DMS53 (cell line): ENCODE measurements around the gene OR5H1.
"Not testable (repeated sequence)": the region's sequence is repeated elsewhere in the genome, so short reads cannot be mapped to it uniquely, and the experiment has no call there.

Source experiments
- DNase-seq: peaks from one replicate; lab custom pipeline; 2025; lab: John Stamatoyannopoulos, UW

The OR5H1 gene

DNA sequence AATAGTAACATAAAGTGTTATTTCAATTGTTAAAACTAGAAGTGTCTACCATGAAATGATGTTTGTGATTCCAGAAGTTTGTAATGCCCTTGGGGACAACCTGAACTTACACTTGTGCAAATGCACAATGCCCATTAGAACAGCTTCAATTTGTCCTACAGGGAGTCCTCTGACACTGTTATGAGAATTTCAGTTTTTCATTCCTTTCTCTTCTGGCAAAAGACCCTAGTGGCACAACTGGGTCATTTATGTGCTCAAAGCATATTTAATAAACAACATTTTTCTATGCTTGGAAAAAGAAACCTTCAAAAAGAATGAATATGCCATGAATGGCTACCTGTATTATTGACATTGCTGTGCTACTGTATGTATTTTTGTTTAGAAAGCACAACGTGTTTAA, at the start of gene OR5H1:
TSS of gene OR5H1 (plus strand) at position 301 of the 400 bp plus-strand sequence. CDS start 1,977 bp downstream, outside the sequence.
- DNase-seq = no peak

DNA sequence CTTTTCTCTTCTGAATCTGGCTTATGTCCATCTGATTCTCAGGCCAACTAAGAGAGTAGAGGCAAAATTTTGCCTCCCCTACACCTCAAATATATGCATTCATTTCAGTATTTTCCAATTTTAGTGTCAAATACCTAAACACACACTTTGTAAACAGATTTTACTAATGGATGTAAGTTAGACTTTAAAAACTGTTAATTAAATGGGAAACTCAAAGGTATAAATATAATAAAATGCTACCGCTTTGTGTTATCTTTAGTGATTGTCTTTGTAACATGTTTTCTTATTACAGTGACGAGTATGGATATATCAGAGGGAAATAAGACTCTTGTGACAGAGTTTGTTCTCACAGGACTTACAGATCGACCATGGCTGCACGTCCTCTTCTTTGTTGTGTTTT, 43.6 kb upstream of the OR5H1 start, which contains the start of gene OR5AC2:
TSS of gene OR5AC2 (plus strand) at position 301 of the 400 bp plus-strand sequence. CDS start at position 301, 0 bp downstream.
- no peak for DNase-seq

DNA sequence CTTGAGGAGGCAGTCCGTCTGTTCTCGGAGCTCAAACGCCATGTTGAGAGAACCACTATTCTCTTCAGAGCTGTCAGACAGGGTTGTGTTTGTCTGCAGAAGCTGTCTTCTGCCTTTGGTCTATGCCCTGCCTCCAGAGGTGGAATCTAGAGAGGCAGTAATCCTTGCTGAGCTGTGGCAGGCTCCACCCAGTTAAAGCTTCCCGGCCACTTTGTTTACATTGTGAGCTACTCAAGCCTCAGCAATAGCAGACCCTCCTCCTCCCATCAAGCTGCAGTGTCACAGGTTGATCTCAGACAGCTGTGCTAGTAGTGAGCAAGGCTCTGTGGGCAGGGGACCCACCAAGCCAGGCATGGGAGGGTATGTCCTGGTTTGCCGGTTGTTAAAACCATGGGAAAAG, 34.6 kb upstream of the OR5H1 start:
- peak; percentile 84 for DNase-seq

GRCh38 chr3:98099848-98100247, 30.7 kb upstream of the OR5H1 start:
- DNase-seq = peak; percentile 36

- DNase-seq = no peak
Measured at GRCh38 chr3:98108162-98108561, 22.4 kb upstream of the OR5H1 start.

DNA sequence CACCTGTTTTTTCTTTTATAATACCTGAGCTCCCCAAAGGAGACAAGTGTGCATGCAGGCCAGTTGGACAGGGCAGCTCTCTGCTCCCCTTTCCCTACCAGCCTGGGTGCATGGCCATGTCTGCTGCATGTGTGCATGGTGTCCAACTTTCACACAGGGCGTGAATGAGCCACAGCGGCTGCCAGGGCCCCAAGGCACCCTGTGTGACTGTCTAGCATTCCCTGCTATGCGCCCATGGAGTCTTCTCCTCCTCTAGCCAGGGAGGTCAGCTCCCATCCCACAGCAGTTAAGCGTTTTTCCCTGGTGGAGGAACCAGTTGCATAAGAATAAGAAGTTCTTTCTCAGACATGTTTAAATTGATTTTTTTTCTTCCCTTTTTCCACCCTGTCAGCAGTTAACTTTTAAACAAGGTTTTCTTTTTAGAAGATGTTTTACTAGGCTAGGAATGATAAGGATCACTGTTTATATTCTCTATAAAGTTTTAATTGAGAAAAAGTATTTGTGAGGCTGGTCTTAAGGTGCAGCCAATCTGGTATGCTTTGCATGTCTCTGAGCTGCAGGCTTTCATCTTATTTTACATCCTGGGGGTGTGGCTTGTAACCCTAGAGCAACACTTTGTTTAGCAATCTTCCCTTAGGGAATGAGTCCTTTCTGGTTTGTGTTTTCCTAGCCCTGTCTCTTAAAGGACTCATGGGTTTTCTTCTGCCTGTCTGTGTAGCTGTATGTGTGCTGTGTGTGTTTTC, 20.5 kb upstream of the OR5H1 start:
- no peak for DNase-seq

- DNase-seq = no peak
Measured at GRCh38 chr3:98110550-98110908, 20.0 kb upstream of the OR5H1 start.

GRCh38 chr3:98114264-98114663, 16.3 kb upstream of the OR5H1 start:
- DNase-seq = peak; percentile 1

DNA sequence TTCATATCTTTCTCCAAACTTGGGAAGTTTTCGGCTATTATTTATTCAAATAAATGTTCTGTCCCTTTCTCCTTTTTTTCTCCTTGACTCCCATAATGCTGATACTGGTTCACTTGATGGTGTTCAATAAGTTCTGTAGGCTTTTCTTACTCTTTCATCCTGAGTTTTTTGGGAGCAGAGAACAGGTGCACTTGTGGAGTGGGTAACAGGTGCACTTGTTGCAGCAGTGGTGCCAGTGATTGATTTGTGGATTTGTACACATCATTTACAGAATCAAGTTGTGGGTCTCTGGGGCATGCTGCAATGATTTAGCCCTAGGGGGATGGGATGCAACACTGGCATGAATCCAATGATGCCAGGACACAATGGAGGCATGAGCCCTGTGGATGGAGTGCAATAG, 14.8 kb upstream of the OR5H1 start:
- no peak for DNase-seq

- peak; percentile 30 for DNase-seq
Measured at GRCh38 chr3:98136631-98137030, 6.1 kb downstream of the OR5H1 start.

GRCh38 chr3:98137826-98138557, 7.5 kb downstream of the OR5H1 start:
- not testable (repeated sequence) for DNase-seq

DNA sequence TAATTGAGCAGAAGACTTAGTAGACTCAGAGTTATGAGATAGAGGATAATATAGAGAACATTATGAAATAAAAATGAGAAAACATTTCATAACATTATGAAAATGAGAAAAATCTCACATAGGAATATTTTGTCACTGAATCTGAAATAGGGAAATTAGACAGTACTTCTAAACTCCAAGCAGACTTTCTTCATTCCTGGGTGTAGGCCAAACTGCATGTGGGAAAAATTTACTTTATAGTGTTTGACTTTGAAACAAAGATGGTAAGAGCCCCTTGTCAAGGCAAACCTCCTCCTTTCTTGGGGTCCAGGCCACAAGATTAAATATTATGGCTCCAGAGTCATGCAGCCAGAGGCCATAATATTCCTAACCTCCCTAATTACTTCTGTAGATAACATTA, 10.0 kb downstream of the OR5H1 start:
- no peak for DNase-seq

- no peak for DNase-seq
Measured at GRCh38 chr3:98147179-98147578, 16.7 kb downstream of the OR5H1 start, which contains the start of gene OR5H14. TSS of gene OR5H14 (plus strand) at chr3:98147479. CDS start at chr3:98149386, 1,907 bp downstream.

DNA sequence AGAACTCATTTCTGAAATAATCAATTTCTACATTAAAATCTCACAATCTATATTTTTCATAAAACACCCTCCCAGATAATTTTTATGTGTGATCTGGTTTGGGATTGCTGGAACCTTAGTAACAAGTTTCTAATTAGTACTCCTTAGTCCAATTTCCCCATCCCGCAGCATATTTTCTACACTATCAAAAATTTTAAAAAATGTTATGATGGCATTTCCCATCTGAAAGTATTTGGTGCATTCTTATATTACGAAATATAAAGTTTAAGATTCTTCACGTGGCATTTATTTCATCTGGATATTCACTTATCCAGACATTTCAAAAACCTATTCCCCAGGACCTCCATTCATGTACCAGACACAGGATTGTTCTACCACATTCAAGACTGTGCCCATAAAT, 18.2 kb downstream of the OR5H1 start:
- DNase-seq = no peak

DNA sequence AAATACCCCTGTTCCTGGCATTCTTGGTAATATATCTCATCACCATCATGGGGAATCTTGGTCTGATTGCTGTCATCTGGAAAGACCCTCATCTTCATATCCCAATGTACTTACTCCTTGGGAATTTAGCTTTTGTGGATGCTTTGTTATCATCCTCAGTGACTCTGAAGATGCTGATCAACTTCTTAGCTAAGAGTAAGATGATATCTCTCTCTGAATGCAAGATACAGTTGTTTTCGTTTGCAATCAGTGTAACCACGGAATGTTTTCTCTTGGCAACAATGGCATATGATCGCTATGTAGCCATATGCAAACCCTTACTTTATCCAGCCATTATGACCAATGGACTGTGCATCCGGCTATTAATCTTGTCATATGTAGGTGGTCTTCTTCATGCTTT, 18.9 kb downstream of the OR5H1 start:
- DNase-seq = not testable (repeated sequence)

- DNase-seq = peak; percentile 18
Measured at GRCh38 chr3:98151241-98151640, 20.7 kb downstream of the OR5H1 start.

DNA sequence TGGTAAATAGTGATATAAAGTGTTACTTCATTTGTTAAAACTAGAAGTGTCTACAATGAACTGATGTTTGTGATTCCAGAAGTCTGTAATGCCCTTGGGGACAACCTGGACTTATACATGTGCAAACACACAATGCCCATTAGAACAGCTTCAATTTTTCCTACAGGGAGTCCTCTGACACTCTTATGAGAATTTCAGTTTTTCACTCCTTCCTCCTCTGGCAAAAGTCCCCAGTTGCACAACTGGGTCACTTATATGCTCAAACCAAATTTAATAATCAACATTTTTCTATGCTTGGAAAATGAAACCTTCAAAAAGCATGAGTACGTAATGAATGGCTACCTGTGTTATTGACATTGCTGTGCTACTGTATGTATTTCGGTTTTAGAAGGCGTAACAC, 35.9 kb downstream of the OR5H1 start, which contains the start of gene OR5H15:
TSS of gene OR5H15 (plus strand) at position 301 of the 400 bp plus-strand sequence. CDS start 2,004 bp downstream, outside the sequence.
- no peak for DNase-seq

DNA sequence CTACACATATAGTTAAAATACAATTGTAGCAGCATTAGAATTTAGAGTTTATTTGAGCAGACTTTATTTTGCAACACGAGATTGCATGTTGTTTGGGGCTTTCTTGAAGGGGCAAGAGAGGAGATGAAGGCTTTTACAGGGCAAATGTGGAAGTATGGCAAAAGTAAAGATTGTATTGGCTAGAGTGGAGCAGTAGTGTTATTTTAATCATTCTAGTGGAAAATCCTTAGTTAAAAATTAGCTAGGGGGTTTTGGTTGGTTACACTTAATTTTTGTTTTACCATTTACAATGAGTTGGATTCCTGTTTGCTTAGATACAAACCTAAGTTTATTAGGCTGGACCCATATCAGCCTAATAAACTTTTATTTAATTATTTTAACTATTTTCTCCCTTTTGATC, 40.5 kb downstream of the OR5H1 start:
- DNase-seq = no peak

DNA sequence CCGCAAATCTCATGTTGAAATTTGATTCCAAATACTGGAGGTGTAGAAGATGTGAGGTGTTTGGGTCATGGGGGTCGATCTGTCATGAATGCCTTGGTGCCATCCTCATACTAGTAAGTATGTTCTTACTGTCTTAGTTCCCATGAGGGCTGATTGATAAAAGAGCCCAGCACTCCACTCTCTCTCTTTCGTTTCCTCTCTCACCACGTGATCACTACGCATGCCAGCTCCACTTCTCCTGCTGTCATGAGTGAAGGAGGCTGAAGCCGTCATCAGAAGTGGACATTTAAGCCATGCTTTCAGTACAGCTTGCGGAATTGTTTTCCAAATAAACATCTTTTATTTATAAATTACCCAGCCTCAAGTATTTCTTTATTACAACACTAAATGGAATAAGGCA, 42.1 kb downstream of the OR5H1 start:
- no peak for DNase-seq

GRCh38 chr3:98180319-98180890, 49.9 kb downstream of the OR5H1 start:
- no peak for DNase-seq

GRCh38 chr3:98182196-98182595, 51.7 kb downstream of the OR5H1 start:
- no peak for DNase-seq

DNA sequence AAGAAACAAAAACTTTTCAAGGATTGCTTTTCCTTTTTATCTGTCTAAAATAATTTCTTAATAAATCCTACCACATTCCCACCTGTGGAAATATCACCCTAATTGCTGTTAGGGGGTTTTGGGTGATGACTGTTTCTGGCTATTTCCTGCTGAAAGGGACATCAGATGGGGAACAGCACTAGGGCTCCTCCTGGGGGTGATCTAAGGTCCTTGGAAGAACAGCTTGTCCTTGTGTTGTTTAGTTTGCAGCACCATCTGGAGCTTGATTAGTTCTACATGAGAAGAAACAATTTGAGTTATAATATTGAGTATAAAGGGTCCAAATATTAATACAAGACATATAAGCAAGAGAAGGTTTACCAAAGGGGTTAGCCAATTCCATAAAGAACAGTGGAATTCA, 54.7 kb downstream of the OR5H1 start:
- peak; percentile 40 for DNase-seq
